Right lobe of liver (tissue), 6 donors: ENCODE results near the gene TADA2B. TPM values are rescaled to one million over a fixed set of nuclear protein-coding genes. Genes with fewer than 3 reads are reported as not detected.

ENCODE experiments used
- ATAC-seq, 4 donors: fragments of 200-7000 bp; cut with Tn5 transposase; one replicate each; pipeline ENCODE4 v1.9.1; 2020; ENCODE audit warnings: mild to moderate bottlenecking in 4 of 4, moderate library complexity in 4 of 4
- DNase-seq, 3 donors: peaks; one replicate each; pipeline ENCODE4 v3.0.0-alpha.2; 2020
- H3K27ac ChIP-seq, 3 donors: fragments of 200-600 bp; one replicate each; pipeline ENCODE4 v1.8.0; 2022
- H3K27me3 ChIP-seq, 2 donors: fragments of 200-600 bp; one replicate each; pipeline ENCODE4 v1.8.0; 2022
- H3K36me3 ChIP-seq, 4 donors: fragments of 200-600 bp; sonication (generic) in 1 of 4; one replicate each; pipeline versions ENCODE4 v1.5.1 to v1.8.0; 2017 to 2022; ENCODE audit warnings: control low read depth in 1 of 4
- H3K4me1 ChIP-seq, 4 donors: fragments of 200-600 bp; sonication (generic) in 1 of 4; one replicate each; pipeline versions ENCODE4 v1.5.1 to v1.8.0; 2017 to 2022; ENCODE audit warnings: control low read depth in 1 of 4
- H3K4me3 ChIP-seq, 3 donors: fragments of 200-600 bp; one replicate each; pipeline ENCODE4 v1.8.0; 2022
- H3K9me3 ChIP-seq, 4 donors: fragments of 200-600 bp; sonication (generic) in 1 of 4; one replicate each; pipeline versions ENCODE4 v1.5.1 to v1.8.0; 2017 to 2022; ENCODE audit warnings: control low read depth in 1 of 4
- POLR2A ChIP-seq: fragments of 450-650 bp; IDR thresholded peaks from one replicate; pipeline ENCODE4 v1.6.1; 2017; ENCODE audit warnings: antibody characterized with exemption, mild to moderate bottlenecking
- WGBS: methylation state at CpG from one replicate; pipeline ENCODE4 v1.1.6; 2018; ENCODE audit warnings: low coverage, low lambda C conversion rate; ENCODE audit not compliant: insufficient coverage; ENCODE audit errors: missing lambda C conversion rate; 5-methylcytosine and 5-hydroxymethylcytosine counted together
- intact Hi-C, 2 donors: fragments of 100-400 bp; cut with DNase I; formaldehyde crosslinking; loops; one replicate each; pipeline versions ENCODE4 v1.11.2 to v1.14.1; 2022
- total RNA-seq, 6 experiments: library from RNA; depleted of rRNA in 2 of 6; stranded (reverse); fragments of >200 nt in 2 of 6; fragmentation: NEBNext Ultra II Directional in 3 of 6; extraction: Animal tissue kit (Norgen Biotek cat#: 25700) in 3 of 6; gene quantifications; one replicate each; pipeline versions ENCODE4 v1.1.0 to v1.2.4, GENCODE V29; 2016 to 2023
- TF ChIP-seq, protein P1 (sequence below), 4 donors: fragments of 200-600 bp in 3 of 4; fragments of 450-650 bp in 1 of 4; IDR thresholded peaks; one replicate each; pipeline versions ENCODE4 v1.5.1 to v1.8.0; 2016 to 2022; ENCODE audit warnings: antibody characterized with exemption in 4 of 4, mild to moderate bottlenecking in 2 of 4
- donor health status: DM: no; HTN: yes; CAD: no.
- donor health status: DM: no; HTN: no; CAD: no.
- donor health status: DM: no; HTN: no; CAD: no.
- donor health status: DM: no; HTN: yes; CAD: no.
- donor health status: DM: no; HTN: yes; CAD: no.

The TADA2B gene
- total RNA-seq, 6 experiments from 2014 or later: 12.1 to 16.3 (median 14.0) TPM

DNA sequence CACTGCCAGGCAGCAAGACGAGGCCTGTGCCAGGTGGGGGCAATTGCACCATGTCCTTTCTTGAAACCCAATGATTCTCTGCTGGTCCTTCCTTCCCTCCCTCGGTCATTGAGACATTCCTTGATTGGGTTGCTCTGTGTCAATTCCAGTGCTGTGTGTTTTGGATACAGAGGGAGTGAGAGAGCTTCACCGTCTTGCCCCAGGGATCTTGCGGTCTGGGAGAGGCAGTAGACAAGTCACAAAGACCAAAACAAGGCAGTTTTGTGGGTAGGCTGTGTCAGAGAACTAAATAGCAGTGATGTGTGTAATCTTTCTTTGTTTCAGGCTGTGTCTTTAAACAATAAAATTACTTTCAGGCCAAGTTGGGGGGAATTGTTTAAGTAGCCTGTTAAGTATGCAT lies 38.8 kb upstream of the TADA2B start:
- H3K9me3 ChIP-seq: no peaks in the 10 kb centered on the region
- TF ChIP-seq, protein P1, sequence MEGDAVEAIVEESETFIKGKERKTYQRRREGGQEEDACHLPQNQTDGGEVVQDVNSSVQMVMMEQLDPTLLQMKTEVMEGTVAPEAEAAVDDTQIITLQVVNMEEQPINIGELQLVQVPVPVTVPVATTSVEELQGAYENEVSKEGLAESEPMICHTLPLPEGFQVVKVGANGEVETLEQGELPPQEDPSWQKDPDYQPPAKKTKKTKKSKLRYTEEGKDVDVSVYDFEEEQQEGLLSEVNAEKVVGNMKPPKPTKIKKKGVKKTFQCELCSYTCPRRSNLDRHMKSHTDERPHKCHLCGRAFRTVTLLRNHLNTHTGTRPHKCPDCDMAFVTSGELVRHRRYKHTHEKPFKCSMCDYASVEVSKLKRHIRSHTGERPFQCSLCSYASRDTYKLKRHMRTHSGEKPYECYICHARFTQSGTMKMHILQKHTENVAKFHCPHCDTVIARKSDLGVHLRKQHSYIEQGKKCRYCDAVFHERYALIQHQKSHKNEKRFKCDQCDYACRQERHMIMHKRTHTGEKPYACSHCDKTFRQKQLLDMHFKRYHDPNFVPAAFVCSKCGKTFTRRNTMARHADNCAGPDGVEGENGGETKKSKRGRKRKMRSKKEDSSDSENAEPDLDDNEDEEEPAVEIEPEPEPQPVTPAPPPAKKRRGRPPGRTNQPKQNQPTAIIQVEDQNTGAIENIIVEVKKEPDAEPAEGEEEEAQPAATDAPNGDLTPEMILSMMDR (IDR thresholded peaks at IDR 0.05): no peak
- TF ChIP-seq POLR2A: no peak
- peaks cover 0 to 62% (median 20%) of the 10 kb centered on the region in 4 donors for H3K36me3 ChIP-seq
- no peaks in the 10 kb centered on the region for H3K27me3 ChIP-seq
- H3K4me1 ChIP-seq: peaks cover 0 to 32% (median 9%) of the 10 kb centered on the region in 4 donors
- no peak for ATAC-seq
- DNase-seq: no peak
- no peak overlapping the region for H3K4me3 ChIP-seq
- intact Hi-C loops: no loop called here
- no peak overlapping the region for H3K27ac ChIP-seq
- 90% methylated on average over 4 of the region's 4 CpGs for whole genome bisulfite sequencing

DNA sequence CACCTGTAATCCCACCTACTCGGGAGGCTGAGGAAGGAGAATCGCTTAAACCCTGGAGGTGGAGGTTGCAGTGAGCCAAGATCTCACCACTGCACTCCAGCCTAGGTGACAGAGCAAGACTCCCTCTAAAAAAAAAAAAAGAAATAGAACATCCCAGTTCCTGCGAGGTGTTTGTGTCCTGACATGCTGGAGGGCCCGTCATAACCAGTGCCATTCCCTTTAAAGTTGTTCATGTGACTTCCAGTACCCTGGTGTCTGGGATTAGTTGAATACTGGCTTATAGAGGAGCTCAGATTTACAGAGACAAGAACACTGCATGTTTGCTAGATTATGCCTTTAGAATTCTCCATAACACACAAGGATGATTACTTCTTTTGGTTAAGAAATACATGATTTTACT lies 37.6 kb upstream of the TADA2B start:
- Histone ChIP-seq H3K36me3 (peaks cover 0 to 61% (median 13%) of the 10 kb centered on the region in 4 donors), H3K4me3 (no peak overlapping the region), H3K9me3 (no peaks in the 10 kb centered on the region), H3K27ac (peak overlapping the region in 1 of 3 donors; percentile 18), H3K27me3 (no peaks in the 10 kb centered on the region), H3K4me1 (peaks cover 0 to 26% (median 9%) of the 10 kb centered on the region in 4 donors)
- DNase-seq (no peak), ATAC-seq (no peak)
- TF ChIP-seq, protein P1 (IDR thresholded peaks at IDR 0.05): no peak
- TF ChIP-seq POLR2A: no peak
- intact Hi-C loops: no loop called here
- 100% methylated on average over 1 of the region's 4 CpGs for WGBS

DNA sequence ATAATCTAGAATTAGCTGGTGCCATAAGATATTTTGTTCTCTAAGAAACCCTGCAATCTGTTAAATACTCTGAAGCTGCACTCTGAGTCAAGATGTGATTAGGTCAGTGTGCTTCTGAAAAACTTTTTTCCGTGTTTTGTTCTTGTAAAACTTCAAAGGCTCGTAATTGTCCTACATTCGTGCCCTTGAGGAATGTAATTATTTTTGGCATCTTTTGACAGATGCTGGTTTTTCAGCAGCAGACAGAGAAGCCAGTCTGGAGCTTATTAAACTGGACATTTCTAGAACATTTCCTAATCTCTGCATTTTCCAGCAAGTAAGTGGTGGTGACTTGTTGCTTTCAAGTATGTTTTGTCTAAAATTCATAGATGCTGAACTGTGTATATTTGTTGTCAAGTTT lies 36.8 kb upstream of the TADA2B start:
- no peak for DNase-seq
- ATAC-seq: no peak
- Histone ChIP-seq H3K4me3 (no peak overlapping the region), H3K36me3 (peaks cover 0 to 61% (median 6%) of the 10 kb centered on the region in 4 donors), H3K4me1 (peaks cover 0 to 26% (median 9%) of the 10 kb centered on the region in 4 donors), H3K9me3 (no peaks in the 10 kb centered on the region), H3K27me3 (no peaks in the 10 kb centered on the region), H3K27ac (peak overlapping the region in 2 of 3 donors; percentile 62 to 88)
- no peak for TF ChIP-seq POLR2A
- TF ChIP-seq, protein P1 (IDR thresholded peaks at IDR 0.05): no peak
- intact Hi-C loops: no loop called here
- 52% methylated on average over 3 of the region's 3 CpGs for WGBS

DNA sequence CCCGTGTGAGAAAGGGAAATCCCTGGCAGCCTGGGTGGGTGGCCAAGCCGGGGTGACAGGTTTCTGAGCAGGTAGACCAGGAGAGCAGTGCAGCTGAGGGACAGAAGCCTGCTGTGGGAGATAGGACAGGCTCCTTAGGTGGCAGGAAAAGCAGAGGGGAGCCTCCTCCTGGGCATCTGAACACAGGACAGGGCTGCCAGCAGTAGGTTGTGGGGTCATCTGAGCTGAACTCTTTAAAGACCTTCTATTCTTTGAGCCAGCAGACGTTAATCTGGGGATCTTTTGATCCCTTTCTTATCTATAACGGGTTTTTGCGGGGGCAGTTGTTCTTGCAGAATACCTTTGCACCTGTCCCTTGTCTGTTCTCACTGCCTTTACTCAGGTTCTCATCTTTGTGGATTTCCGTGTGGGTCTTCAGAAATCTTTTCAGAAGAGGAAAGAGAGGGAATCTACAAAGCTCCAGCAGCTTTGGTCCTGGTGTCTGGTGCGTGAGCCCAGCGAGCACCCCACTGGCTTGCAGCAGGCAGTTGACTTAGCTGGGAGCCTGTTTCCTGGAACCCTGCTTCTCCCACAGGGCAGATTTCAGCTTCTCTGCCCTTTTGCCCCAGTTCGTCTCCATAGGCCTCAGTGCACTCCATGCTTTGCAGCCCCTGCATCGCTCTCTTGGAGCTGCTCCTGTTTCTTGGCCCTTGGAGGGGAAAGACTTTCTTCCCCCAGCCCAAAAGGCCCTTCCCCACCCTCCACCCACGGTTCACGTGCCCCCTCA lies 35.8 kb upstream of the TADA2B start:
- 33% methylated on average over 11 of the region's 12 CpGs for WGBS
- Histone ChIP-seq H3K27me3 (no peaks in the 10 kb centered on the region), H3K4me3 (no peak overlapping the region), H3K27ac (peak overlapping the region in 2 of 3 donors; percentile 62 to 88), H3K9me3 (no peaks in the 10 kb centered on the region), H3K4me1 (peaks cover 0 to 26% (median 9%) of the 10 kb centered on the region in 4 donors), H3K36me3 (peaks cover 0 to 58% (median 5%) of the 10 kb centered on the region in 4 donors)
- no peak for TF ChIP-seq POLR2A
- TF ChIP-seq, protein P1 (IDR thresholded peaks at IDR 0.05): no peak
- ATAC-seq (peak; percentile 69 to 79 (median 72)), DNase-seq (peak in 1 of 3 donors; percentile 40)
- intact Hi-C loops: no loop called here
